GM21367 (cell line): ENCODE results near the gene DHRSX.
A peak's percentile ranks its signal among the peaks of the same experiment; 100 is the strongest.
"Not testable (repeated sequence)": the region's sequence is repeated elsewhere in the genome, so short reads cannot be mapped to it uniquely, and the experiment has no call there.

Experiments
- ATAC-seq: cut with Tn5 transposase; IDR thresholded peaks from one replicate; pipeline ENCODE4 v1.9.1; 2021; ENCODE audit not compliant: unreplicated experiment

DHRSX gene

DNA sequence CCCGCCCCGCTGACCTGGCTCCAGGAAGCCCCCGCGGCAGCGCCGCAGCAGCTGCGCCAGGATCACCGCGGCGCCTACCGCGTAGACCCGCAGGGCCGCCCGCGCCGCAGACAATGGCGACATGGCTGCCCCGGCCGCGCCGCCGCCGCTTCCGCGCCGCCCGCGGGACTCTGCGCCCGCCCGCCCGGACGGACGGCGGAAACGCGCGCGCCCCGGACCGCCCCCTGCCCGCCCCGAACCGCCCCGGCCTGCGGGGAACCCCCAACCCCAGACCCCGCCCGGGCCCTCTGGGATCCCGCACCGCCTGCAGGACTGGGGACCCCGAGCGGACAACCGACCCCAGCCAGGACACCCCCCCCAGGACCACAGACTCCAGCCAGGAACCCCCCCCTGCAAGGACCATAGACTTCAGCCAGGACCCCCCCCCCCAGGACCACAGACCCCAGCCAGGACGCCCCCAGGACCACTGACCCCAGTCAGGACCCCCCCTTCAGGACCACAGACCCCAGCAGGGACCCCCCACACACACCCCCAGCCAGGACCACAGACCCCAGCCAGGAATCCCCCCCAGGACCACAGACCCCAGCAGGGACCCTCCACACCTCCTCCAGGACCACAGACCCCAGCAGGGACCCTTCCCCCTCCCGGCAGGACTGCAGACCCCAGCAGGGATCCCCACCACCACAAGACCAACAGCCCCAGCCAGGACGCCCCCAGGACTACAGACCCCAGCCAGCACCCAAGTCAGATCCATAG, at the start of gene DHRSX, which contains the start of gene ZBED1:
TSS of gene DHRSX (minus strand) at position 174 of the 756 bp plus-strand sequence. CDS start at position 123, 51 bp downstream.
TSS of gene ZBED1 (minus strand) at position 174 of the 756 bp plus-strand sequence. CDS start 10,257 bp downstream, outside the sequence.
- peak; percentile 35 for ATAC-seq

DNA sequence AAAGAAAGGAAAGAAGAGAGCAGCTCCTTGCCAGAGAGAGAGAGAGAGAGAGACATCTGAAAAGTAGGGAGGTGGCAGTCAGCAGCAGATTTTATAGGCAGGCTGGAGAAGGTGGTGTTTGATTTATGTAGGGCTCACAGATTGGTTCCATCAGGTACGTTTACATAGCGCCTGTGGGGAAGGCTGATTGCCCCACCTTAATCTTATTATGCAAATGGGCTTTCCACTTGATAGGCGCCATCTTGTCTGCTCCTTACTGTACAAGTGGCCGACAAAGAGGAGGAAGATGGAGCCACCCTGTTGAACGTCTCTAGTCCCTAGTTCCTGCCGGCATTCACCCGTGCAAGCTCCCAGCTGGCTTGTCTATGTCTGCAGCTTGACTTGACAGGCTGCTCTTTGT, 49.1 kb upstream of the DHRSX start:
- ATAC-seq = no peak

DNA sequence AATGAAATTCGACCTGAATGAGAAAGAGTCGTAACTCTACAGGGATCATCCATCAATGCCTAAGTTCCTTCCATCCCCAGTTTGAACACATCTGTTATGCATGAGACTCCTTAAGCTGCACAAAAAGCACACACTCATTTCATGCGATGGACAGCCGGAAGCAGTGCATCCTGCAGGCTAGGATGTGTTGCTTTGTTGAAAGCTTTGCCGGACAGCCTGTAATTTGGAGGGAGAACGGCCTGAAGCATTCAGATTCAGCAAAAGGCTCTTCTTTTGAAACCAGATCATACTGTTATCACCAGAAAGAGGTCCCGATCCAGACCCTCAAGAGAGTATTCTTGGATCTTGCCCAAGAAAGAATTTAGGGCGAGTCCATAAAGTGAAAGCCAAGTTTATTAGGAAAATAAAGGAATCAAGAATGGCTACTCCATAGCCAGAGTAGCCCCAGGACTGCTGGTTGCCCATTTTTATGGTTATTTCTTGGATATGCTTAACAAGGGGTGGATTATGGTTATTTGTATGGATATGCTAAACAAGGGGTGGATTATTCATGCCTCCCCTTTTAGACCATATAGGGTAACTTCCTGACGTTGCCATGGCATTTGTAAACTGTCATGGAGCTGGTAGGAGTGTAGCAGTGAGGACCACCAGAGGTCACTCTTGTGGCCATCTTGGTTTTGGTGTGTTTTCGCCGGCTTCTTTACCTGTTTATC, 48.1 kb upstream of the DHRSX start:
- no peak for ATAC-seq

GRCh38 chrX:2547736-2548135, 47.0 kb upstream of the DHRSX start:
- ATAC-seq = no peak

DNA sequence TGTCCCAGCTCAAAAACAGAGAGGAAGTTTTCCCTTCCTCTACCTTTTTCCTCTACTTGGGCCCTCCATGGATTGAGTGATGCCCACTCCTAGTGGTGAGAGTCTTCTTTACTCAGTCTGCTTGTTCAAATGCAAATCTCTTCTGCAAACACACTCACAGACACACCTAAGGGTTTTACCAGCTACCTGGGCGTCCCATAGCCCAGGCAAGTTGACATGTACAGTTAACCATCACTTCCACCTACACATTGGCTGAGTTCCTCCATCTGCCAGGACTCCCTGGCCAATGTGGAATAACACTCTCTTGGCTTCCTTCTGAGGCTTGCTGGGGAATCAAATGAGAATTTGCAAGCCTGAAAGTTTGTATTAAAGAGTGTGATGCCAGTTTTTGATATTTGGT, 45.7 kb upstream of the DHRSX start:
- ATAC-seq = no peak

DNA sequence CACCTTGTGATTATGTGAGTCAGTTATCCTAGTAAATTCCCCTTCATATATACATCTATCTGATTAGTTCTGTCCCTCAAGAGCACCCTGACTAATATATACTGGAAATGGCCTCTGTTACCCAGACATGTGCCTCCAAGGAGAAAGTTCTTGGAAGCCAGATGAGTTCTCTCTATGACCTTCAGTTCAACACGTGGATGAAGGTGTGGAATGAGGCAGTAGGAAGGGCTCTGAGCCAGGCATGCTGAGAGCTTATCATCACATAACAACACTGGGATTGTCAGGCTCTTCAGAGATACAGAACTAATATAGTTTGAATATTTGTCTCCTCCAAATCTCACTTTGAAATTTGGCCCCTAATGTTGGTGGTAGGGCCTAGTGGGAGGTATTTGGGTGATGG, 44.4 kb upstream of the DHRSX start:
- no peak for ATAC-seq

- ATAC-seq = no peak
These were observed 42.2 kb upstream of the DHRSX start for GRCh38 chrX:2542826-2543521.

- no peak for ATAC-seq
These were observed 40.8 kb upstream of the DHRSX start for GRCh38 chrX:2541603-2542002.

DNA sequence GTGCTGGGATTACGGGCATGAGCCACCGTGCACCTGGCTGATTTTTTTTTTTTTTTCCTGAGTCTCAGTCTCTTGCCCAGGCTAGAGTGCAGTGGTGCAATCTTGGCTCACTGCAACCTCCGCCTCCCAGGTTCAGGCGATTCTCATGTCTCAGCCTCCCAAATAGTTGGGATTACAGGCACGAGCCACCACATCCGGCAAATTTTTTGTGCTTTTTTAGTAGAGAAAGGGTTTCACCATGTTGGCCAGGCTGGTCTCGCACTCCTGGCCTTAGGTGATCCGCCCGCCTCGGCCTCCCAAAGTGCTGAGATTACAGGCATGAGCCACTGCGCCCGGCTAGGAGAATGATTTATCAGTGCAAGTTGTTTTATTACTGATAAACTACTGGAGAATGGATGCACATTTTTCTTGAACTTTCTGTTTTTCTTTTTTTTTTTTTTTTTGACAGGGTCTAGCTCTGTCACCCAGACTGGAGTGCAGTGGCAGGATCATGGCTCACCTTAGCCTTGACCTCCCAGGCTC, 39.7 kb upstream of the DHRSX start:
- ATAC-seq = no peak

DNA sequence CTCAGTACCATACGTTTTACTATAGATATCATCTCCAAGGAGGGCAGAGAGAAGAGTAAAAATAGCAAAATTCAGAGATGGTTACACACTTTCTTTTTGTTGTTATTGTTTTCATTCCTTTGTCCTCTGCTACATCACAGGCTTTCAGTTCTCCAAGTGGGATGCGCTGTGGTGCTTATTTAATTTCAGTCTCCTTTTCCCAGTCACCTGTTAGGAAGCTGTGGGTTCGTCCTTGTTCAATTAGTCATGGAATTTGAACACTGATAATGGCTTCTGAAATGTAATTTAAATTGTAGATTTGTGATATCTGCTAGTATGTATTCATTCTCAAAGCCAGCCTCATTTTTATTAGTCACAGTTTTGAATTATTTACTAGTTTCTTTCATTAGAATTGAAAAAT, 38.8 kb upstream of the DHRSX start:
- no peak for ATAC-seq

GRCh38 chrX:2538031-2538757, 37.4 kb upstream of the DHRSX start:
- ATAC-seq = no peak

DNA sequence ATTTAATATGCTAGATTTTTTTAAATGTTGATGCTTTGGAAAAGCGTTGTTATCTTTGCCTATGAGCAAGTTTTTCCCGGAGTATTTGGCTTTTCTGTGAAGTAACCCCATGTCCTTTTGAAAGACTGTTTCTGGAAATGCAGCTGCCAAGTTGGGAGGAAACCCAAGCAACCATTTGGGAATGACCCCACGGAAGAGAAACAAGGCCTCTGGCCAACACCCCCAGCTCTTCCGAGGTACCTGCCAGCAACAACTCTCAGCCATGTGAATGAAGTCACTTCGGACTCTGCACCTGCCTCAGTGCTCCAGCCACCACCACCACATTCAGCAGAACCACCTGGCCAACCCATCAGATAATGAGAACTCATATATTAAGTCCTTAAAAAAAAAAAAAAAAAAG, 36.2 kb upstream of the DHRSX start:
- ATAC-seq = no peak

DNA sequence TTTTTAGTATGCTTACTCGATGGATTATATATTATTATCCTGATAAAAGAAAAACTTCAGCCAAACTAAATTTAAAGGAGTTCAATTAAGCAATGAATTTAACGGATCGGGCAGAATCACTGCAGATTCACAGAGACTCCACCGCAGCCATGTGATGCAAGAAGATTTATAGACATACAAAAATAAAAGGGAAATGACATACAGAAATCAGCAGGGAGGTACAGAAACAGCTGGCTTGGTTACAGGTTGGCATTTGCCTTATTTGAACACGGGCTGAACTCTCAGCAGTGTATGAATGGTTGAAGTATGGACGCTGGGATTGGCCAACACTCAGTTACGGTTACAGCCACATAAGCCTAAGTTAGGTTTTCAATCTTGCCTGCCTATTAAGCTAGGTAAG, 35.4 kb upstream of the DHRSX start:
- no peak for ATAC-seq

GRCh38 chrX:2534261-2535021, 33.7 kb upstream of the DHRSX start:
- not testable (repeated sequence) for ATAC-seq

DNA sequence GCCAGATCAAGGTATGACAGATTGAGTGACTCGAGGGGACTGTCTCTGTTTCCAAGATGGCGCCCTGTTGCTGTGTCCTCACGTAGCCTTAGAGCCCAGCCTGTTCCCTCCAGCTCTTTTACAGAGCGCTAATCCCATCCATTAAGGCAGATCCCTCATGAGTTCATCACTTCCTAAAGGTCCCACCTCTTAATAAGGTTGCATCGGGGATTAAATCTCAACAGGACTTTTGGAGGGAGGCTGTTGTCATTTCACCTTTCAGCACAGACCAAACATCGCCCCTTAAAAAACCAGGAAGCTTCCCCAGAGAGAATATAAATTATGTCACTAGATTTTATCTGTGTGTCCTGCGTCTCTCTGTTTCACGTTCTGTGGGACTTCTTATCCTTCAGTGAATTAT, 32.6 kb upstream of the DHRSX start:
- no peak for ATAC-seq

GRCh38 chrX:2526390-2526789, 25.6 kb upstream of the DHRSX start:
- no peak for ATAC-seq

- ATAC-seq = no peak
These were observed 23.1 kb upstream of the DHRSX start for GRCh38 chrX:2523911-2524310.

DNA sequence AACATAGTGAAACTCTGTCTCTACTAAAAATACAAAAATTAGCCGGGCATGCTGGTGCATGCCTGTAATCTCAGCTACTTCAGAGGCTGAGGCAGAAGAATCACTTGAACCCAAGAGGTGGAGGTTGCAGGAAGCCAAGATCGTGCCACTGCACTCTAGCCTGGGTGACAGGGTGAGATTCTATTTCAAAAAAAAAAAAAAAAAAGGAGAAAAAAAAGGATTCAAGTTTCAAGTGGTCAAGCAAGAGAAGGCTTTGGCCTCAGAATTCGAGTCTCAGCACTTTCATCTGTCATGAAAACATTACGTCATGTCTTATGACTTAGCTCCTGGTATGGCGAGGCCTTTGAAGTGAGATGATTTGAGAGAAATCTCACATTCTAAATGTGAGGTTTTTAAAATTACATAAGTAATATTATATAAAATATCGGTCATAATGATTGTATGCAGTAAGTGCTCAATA, 21.2 kb upstream of the DHRSX start:
- ATAC-seq = no peak

DNA sequence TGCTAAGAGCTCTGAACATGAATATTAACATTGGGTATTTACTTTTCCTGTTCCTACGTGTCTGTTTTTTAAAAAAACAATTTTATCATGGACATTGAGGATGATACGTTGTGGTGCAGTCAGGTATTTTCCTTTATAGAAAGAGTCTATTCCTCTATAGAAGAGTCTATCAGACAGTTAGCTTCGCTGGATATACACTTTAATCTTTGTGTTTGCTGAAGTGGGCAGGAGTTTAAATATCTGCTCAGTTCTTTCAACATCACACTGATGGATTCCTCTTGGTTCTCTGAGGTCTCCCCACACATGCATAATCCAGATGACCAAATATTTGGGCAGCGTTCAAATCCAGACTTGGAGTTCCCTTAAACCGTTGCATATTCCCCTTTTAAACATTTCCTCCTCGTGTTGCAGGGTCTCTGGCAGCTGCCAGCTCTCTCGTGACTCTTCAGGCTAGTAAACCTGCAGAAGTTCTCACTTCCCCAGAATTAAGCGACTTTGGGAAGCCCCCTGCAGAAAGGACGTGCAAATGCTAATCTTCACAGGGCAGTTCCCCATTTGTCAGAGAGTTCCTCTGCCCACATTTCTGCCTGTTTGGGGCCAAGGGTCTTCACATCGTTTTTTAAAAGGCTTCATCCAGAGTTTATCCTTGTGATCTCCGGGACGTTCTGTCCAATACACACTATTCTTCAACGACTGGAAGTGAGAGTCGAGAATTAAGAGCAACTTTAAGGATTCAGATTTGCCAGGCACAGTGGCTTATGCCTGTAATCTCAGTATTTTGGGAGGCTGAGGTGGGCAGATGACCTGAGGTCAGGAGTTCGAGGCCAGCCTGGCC, 20.5 kb upstream of the DHRSX start:
- peak; percentile 70 for ATAC-seq
